ACC112 (cell line): ENCODE data around the gene ALG1L2.
"Not testable (repeated sequence)": the region's sequence is repeated elsewhere in the genome, so short reads cannot be mapped to it uniquely, and the experiment has no call there.

ENCODE experiments used
- H2AFZ ChIP-seq: fragments of 200-600 bp; sonication (generic); one replicate; pipeline ENCODE4 v1.6.0; 2017; ENCODE audit warnings: antibody characterized with exemption, low read length; ENCODE audit not compliant: unreplicated experiment
- H3K27ac ChIP-seq: fragments of 200-600 bp; sonication (generic); 2 replicates; pipeline ENCODE4 v1.5.1; 2014; ENCODE audit warnings: low read depth, mild to moderate bottlenecking, antibody characterized with exemption, low read length, moderate library complexity
- H3K27me3 ChIP-seq: fragments of 200-600 bp; sonication (generic); 2 replicates; pipeline ENCODE4 v1.6.1; 2014; ENCODE audit warnings: mild to moderate bottlenecking, antibody characterized with exemption, low read length, moderate library complexity, mixed read lengths; ENCODE audit not compliant: insufficient read depth
- H3K36me3 ChIP-seq: fragments of 200-600 bp; sonication (generic); 2 replicates; pipeline ENCODE4 v1.6.1; 2016; ENCODE audit warnings: mild to moderate bottlenecking, antibody characterized with exemption, low read length, moderate library complexity, mixed read lengths; ENCODE audit not compliant: insufficient read depth
- H3K4me1 ChIP-seq: fragments of 200-600 bp; sonication (generic); one replicate; pipeline ENCODE4 v1.6.1; 2016; ENCODE audit warnings: low read length, mixed read lengths; ENCODE audit not compliant: insufficient read depth, unreplicated experiment, control insufficient read depth
- H3K4me3 ChIP-seq: fragments of 200-600 bp; sonication (generic); 2 replicates; pipeline ENCODE4 v1.5.1; 2014; ENCODE audit warnings: mild to moderate bottlenecking, low read depth, low read length
- H3K79me2 ChIP-seq: fragments of 200-600 bp; sonication (generic); one replicate; pipeline ENCODE4 v1.6.0; 2016; ENCODE audit warnings: low read length; ENCODE audit not compliant: control insufficient read depth, unreplicated experiment, insufficient read depth

Gene ALG1L2

DNA sequence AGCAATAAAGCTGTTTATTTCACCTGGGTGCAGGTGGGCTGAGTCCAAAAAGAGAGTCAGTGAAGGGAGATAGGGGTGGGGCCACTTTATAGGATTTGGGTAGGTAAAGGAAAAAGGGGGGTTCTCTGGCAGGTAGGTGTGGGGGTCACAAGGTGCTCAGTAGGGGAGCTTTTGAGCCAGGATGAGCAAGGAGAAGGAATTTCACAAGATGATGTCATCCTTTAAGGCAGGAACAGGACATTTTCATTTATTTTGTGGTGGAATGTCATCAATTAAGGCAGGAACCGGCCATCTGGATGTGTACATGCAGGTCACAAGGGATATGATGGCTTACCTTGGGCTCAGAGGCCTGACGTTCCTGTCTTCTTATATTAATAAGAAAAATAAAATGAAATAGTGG lies 56.1 kb downstream of the ALG1L2 start:
- not testable (repeated sequence) for H3K4me3 ChIP-seq, H3K79me2 ChIP-seq, H3K27ac ChIP-seq, H2AFZ ChIP-seq, H3K27me3 ChIP-seq, H3K36me3 ChIP-seq, H3K4me1 ChIP-seq

DNA sequence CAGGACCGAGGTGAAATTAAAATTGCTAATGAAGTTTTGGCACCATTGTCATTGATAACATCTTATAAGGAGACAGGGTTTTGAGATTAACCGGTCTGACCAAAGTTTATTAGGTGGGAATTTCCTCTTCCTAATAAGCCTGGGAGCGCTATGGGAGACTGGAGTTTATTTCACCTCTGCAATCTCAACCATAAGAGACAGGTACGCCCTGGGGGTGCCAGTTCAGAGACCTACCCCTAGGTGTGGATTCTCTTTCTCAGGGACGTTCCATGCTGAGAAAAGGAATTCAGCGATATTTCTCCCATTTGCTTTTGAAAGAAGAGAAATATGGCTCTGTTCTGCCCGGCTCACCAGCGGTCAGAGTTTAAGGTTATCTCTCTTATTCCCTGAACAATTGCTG lies 57.4 kb downstream of the ALG1L2 start:
- not testable (repeated sequence) for H2AFZ ChIP-seq, H3K4me3 ChIP-seq, H3K36me3 ChIP-seq, H3K27ac ChIP-seq, H3K27me3 ChIP-seq, H3K79me2 ChIP-seq, H3K4me1 ChIP-seq

DNA sequence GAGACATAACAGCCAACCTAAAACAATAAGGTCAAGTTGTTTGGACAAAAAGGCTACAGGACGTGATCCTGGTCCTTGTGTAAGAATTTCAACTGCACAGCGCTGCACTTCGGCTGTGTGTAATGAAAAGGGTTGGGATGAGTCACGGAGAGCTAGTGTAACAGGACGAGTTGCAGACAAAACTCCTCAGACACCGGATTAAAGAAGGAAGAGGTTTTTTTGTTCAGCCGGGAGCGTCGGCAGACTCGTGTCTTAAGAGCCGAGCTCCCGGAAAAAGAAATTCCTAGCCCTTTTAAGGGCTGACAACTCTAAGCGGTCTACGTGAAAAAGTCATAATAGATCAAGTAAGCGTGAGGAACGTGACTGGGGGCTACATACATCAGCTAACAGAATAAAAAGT lies 59.1 kb downstream of the ALG1L2 start:
- not testable (repeated sequence) for H3K4me3 ChIP-seq, H3K36me3 ChIP-seq, H3K79me2 ChIP-seq, H3K27ac ChIP-seq, H3K4me1 ChIP-seq, H2AFZ ChIP-seq, H3K27me3 ChIP-seq

DNA sequence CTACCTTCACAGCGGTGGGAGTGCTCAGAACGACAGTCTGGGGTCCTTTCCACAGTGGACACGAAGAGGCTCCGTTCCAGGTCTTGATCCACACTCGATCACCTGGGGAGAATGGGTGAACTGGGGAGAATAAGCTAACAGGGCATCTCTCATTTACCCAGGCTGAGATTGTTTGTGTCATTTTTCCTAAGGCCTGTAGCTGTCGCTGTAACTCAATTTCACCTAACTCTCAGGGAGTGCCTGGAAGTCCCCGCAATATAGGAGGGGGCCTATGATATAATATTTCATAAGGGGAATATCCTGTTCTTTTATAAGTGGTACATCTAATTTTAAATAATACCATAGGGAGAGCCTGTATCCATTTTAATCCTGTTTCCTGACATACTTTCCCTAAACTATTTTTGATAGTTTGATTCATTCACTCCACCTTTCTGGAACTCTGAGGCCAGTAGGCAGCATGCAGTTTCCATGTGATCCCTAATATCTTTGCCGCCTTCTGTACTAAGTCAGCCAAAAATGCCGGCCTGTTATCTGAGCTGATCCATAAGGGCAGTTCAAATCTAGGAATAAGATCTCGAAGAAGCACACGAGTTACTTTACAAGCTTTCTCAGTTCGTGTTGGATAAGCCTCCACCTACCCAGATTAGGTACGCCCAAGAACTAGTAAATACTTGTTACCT lies 62.2 kb downstream of the ALG1L2 start:
- not testable (repeated sequence) for H3K27me3 ChIP-seq

DNA sequence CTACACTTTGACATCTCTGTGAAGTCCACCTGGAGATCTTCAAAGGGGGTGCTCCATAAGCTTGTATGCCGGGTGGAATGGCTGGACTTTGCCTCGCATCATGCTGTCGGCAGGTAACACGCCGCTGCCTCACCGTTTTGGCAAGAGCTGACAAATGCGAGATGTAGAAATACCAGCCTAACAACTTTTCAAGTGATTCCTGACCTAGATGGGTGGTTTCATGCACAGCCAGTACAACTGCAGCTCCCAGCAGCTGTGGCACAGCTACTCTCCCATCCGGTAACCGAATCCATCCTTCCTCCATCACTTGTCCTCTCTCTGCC lies 62.7 kb downstream of the ALG1L2 start:
- not testable (repeated sequence) for H3K27ac ChIP-seq, H3K36me3 ChIP-seq, H3K79me2 ChIP-seq, H3K27me3 ChIP-seq, H3K4me1 ChIP-seq, H2AFZ ChIP-seq, H3K4me3 ChIP-seq

More for the DNA sequence above, 62.2 kb downstream of the ALG1L2 start:
- not testable (repeated sequence) for H3K4me1 ChIP-seq, H3K4me3 ChIP-seq, H2AFZ ChIP-seq, H3K27ac ChIP-seq, H3K79me2 ChIP-seq, H3K36me3 ChIP-seq

DNA sequence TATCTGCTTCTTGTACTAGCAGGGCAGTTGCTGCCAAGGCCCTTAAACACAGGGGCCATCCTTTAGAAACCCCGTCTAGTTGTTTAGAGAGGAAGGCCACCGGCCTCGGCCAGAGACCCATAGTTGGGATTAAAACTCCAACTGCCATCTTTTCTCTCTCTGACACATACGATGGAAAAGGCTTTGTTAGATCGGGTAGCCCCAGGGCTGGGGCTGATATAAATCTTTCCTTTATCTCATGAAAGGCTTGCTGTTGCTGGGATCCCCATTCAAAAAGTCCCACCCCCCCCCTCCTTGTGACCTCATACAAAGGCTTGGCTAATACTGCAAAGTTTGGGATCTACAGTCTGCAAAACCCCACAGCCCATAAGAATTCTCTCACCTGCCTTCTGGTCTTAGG lies 63.8 kb downstream of the ALG1L2 start:
- H3K36me3 ChIP-seq, H3K27ac ChIP-seq, H3K79me2 ChIP-seq, H3K27me3 ChIP-seq, H3K4me1 ChIP-seq, H3K4me3 ChIP-seq, H2AFZ ChIP-seq: not testable (repeated sequence)

DNA sequence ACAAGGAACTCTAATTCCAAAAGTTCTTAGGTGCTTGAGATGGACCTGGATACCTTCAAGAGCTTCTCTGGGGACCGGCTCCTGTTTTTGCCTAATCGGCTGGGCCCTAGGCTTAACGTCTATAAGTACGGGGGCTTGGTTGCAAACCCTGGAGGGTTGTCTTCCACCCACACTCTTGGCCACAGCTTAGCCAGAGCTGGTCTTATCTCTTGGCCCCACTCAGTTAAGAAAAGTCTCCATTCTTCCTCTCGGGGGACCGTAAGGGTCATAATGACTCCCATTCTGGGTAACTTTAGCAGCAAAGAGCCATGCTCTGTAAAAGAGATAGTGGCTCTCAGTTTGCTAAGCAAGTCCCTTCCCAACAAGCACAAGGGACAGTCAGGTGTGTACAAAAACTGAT lies 64.8 kb downstream of the ALG1L2 start:
- not testable (repeated sequence) for H3K79me2 ChIP-seq, H3K4me1 ChIP-seq, H2AFZ ChIP-seq, H3K36me3 ChIP-seq, H3K4me3 ChIP-seq, H3K27ac ChIP-seq, H3K27me3 ChIP-seq
